ENCODE data around the gene ZBTB17. TPM values are rescaled to one million over a fixed set of nuclear protein-coding genes. Genes with fewer than 3 reads are reported as not detected.

ZBTB17 gene
- total and polyA plus RNA-seq, 9 of the 15 experiments (the other 6 are each of a cell fraction or from before 2014, with no cell fraction given), result 1.1 to 53.4 (median 29.6) TPM

DNA sequence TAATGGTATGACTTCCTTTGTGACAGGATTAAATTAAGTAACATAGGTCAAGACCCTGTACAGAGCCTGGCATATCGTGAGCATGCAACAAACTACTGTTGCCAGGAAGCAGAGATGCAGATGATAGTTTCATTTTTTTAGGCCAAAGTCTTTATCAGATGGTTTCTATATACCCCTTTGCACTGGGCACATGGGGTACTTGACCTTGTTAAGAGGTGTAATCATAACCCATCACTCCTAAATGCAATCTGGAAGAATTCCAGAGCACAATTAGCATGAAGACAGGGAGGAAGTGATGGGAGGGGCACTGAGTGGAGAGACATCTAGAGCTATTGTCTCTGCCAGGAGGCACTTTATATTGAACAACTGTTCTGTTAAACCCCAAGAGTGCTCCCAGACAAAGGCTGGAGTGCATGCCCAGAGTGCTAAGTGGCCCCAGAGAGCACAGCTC, 22.1 kb downstream of the ZBTB17 start (continued):
- TF ChIP-seq, protein P1, sequence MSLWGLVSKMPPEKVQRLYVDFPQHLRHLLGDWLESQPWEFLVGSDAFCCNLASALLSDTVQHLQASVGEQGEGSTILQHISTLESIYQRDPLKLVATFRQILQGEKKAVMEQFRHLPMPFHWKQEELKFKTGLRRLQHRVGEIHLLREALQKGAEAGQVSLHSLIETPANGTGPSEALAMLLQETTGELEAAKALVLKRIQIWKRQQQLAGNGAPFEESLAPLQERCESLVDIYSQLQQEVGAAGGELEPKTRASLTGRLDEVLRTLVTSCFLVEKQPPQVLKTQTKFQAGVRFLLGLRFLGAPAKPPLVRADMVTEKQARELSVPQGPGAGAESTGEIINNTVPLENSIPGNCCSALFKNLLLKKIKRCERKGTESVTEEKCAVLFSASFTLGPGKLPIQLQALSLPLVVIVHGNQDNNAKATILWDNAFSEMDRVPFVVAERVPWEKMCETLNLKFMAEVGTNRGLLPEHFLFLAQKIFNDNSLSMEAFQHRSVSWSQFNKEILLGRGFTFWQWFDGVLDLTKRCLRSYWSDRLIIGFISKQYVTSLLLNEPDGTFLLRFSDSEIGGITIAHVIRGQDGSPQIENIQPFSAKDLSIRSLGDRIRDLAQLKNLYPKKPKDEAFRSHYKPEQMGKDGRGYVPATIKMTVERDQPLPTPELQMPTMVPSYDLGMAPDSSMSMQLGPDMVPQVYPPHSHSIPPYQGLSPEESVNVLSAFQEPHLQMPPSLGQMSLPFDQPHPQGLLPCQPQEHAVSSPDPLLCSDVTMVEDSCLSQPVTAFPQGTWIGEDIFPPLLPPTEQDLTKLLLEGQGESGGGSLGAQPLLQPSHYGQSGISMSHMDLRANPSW (CRISPR knock-in tag; IDR thresholded peaks at IDR 0.05), result no peak
- TF ChIP-seq TEAD4 (IDR thresholded peaks at IDR 0.05; ENCODE audit: low read length), result no peak
- TF ChIP-seq TEAD4 (CRISPR knock-in tag; IDR thresholded peaks at IDR 0.05; ENCODE audit: borderline replicate concordance), result no peak
- TF ChIP-seq SPI1 (IDR thresholded peaks at IDR 0.05; ENCODE audit: borderline replicate concordance, low read depth, low read length), result peak; percentile 76; the same call in 1 of the 2 replicates
- TF ChIP-seq POLR2G (IDR thresholded peaks at IDR 0.05; ENCODE audit: low read depth, low read length), result no peak
- TF ChIP-seq, protein P2, sequence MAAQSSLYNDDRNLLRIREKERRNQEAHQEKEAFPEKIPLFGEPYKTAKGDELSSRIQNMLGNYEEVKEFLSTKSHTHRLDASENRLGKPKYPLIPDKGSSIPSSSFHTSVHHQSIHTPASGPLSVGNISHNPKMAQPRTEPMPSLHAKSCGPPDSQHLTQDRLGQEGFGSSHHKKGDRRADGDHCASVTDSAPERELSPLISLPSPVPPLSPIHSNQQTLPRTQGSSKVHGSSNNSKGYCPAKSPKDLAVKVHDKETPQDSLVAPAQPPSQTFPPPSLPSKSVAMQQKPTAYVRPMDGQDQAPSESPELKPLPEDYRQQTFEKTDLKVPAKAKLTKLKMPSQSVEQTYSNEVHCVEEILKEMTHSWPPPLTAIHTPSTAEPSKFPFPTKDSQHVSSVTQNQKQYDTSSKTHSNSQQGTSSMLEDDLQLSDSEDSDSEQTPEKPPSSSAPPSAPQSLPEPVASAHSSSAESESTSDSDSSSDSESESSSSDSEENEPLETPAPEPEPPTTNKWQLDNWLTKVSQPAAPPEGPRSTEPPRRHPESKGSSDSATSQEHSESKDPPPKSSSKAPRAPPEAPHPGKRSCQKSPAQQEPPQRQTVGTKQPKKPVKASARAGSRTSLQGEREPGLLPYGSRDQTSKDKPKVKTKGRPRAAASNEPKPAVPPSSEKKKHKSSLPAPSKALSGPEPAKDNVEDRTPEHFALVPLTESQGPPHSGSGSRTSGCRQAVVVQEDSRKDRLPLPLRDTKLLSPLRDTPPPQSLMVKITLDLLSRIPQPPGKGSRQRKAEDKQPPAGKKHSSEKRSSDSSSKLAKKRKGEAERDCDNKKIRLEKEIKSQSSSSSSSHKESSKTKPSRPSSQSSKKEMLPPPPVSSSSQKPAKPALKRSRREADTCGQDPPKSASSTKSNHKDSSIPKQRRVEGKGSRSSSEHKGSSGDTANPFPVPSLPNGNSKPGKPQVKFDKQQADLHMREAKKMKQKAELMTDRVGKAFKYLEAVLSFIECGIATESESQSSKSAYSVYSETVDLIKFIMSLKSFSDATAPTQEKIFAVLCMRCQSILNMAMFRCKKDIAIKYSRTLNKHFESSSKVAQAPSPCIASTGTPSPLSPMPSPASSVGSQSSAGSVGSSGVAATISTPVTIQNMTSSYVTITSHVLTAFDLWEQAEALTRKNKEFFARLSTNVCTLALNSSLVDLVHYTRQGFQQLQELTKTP (IDR thresholded peaks at IDR 0.05; ENCODE audit: low read depth in 1 of 2, partially characterized antibody in 2 of 2), result no peak
- TF ChIP-seq, protein P3, sequence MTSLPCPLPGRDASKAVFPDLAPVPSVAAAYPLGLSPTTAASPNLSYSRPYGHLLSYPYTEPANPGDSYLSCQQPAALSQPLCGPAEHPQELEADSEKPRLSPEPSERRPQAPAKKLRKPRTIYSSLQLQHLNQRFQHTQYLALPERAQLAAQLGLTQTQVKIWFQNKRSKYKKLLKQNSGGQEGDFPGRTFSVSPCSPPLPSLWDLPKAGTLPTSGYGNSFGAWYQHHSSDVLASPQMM (CRISPR knock-in tag; IDR thresholded peaks at IDR 0.05), result no peak
- no peak for TF ChIP-seq ZNF282 (CRISPR knock-in tag; IDR thresholded peaks at IDR 0.05)
- no peak for TF ChIP-seq SNRNP70 (optimal IDR thresholded peaks at IDR 0.05; ENCODE audit: low read depth, low read length)
- no peak for TF ChIP-seq MYBL2 (IDR thresholded peaks at IDR 0.05; ENCODE audit: low read depth)
- no peak for TF ChIP-seq MYBL2 (CRISPR knock-in tag; IDR thresholded peaks at IDR 0.05; ENCODE audit: borderline replicate concordance)
- TF ChIP-seq FOXK1 (CRISPR knock-in tag; IDR thresholded peaks at IDR 0.05; ENCODE audit: borderline replicate concordance), result no peak
- no peak for TF ChIP-seq ZNF699 (CRISPR knock-in tag; IDR thresholded peaks at IDR 0.05; ENCODE audit: insufficient replicate concordance)
- TF ChIP-seq ZNF174 (CRISPR knock-in tag; IDR thresholded peaks at IDR 0.05), result no peak
- TF ChIP-seq BMI1 (IDR thresholded peaks at IDR 0.05; ENCODE audit: low read length), result no peak
- TF ChIP-seq ZBED1 (IDR thresholded peaks at IDR 0.05), result no peak
- TF ChIP-seq STAG1 (CRISPR knock-in tag; IDR thresholded peaks at IDR 0.05; ENCODE audit: borderline replicate concordance), result no peak
- TF ChIP-seq ETV6 (IDR thresholded peaks at IDR 0.05; ENCODE audit: borderline replicate concordance in 1 of 2, low read depth in 2 of 2, low read length in 1 of 2), result no peak
- no peak for TF ChIP-seq ETV6 (CRISPR knock-in tag; IDR thresholded peaks at IDR 0.05; ENCODE audit: borderline replicate concordance)
- TF ChIP-seq, protein P4, sequence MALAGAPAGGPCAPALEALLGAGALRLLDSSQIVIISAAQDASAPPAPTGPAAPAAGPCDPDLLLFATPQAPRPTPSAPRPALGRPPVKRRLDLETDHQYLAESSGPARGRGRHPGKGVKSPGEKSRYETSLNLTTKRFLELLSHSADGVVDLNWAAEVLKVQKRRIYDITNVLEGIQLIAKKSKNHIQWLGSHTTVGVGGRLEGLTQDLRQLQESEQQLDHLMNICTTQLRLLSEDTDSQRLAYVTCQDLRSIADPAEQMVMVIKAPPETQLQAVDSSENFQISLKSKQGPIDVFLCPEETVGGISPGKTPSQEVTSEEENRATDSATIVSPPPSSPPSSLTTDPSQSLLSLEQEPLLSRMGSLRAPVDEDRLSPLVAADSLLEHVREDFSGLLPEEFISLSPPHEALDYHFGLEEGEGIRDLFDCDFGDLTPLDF (CRISPR knock-in tag; IDR thresholded peaks at IDR 0.05), result no peak
- TF ChIP-seq ZNF764 (CRISPR knock-in tag; IDR thresholded peaks at IDR 0.05; ENCODE audit: low read depth), result no peak
- TF ChIP-seq FIP1L1 (IDR thresholded peaks at IDR 0.05; ENCODE audit: low read depth, low read length, poor library complexity, severe bottlenecking), result no peak

All from K562 (cell line).